ENCODE results near the gene DLG5.

DLG5 gene

DNA sequence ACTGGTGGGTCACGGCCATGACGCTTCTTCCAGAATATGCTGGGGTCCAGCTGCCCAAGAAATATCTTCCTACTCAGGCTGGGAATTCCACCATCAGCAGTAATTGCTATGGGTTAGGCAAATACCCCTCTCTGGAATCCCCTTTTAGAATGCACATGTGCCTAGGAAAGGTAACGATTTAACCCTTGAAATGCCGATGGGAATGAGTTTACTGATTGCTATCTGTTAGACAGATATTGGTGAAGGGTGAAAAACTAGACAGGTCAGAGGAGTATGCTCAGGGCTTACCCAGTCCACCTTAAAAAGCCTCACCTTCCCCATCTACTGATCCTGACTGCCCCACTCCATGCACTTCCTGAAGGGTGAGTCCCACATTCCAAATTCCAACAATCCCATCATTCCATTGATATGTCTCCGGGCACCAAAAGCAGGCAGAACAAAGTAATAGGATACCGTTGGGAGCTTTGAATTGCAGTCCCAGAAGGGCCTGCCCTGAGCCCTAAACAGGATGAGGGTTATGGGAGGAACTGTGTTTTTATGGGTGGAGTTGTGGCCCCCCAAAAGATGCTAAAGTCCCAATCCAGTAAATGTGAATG lies 59.3 kb downstream of the DLG5 start:
- DNase-seq (ENCODE audit: low read depth, low spot score) = no peak

DNA sequence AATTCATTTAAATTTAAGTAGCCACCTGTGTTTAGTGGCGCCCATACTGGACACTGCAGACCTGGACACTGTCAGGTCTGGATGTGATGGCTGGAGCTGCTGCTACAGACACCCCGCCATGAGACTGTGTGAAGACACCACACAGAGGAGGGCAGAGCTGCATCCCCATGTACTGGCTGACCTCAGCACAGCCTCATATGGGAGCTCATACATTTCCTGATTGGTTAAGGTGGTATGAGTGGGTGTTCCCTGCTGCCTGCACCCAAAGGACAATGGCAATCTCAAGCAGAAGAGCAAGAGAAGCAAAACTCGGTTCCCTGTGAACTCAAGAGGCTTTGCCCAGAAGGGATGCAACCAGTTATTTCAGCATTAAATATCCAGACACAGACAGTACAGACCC lies 60.0 kb downstream of the DLG5 start:
- no peak for DNase-seq (ENCODE audit: low read depth, low spot score)

DNA sequence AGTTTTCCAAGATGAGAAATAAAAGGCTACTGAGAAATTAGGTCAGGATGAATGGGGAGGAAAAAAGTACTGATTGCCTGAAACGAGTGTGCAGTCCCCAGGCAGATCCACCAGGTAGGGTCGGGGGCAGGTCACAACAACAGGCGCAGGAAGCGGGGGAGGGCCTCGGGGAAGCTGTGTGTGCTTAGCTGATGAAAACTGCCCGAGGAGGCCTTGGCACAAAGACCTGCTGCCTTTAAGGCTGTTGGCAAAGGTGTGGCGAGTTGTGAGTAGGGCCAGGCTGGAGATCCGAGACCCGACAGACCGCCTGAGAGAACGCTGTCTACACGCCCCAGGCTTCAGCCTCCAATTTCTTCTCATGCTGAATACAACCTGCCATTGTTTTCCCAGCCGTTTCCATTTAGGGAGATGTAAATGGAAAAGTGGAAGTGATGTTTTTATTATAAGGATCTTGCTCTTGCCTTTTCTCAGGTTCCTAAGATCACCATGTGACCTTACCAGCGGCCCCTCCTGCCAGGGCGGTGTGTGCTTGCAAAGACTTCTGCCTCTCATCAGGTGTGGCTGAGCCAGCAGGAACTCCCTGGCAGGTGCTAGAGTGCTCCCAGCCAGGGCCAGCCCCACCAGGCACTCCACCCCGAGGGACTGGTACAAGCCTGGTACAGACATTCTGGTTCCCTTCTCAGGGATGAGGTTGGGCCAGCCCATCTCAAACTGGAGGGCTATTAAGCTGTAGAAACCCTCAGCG lies 60.8 kb downstream of the DLG5 start:
- DNase-seq (ENCODE audit: low read depth, low spot score) = no peak

DNA sequence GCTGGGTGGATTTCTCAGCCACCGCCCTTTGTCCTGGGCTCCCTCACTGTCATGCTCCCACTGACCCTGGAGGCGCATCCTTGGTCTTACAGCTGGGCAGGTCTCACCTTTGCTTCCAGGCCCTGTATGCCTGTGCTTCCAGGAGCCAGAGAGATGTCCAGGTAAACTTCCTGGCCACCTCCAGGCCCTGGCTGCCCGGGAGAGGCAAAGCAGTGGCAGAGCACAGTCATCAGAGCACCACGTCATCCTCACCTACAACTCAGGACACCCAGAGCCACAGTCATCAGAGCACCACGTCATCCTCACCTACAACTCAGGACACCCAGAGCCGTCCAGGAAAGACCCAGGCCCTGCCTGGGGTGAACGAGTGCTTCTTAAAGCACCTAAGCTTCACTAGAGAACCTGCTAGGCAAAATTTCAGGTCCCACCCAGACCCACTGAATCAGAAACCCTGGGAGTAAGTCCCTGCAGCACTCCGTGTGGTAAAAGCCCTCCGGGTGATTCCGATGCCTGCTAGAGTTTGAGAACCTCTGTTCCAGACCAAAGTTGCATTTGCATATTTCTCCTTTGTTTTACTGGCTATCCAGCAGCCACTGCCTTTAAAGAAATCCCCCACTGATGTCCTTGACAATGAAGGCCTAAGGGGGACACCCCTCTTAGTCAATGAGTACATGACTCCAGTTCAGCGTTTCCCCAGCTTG lies 62.3 kb downstream of the DLG5 start:
- DNase-seq (ENCODE audit: low read depth, low spot score) = no peak

DNA sequence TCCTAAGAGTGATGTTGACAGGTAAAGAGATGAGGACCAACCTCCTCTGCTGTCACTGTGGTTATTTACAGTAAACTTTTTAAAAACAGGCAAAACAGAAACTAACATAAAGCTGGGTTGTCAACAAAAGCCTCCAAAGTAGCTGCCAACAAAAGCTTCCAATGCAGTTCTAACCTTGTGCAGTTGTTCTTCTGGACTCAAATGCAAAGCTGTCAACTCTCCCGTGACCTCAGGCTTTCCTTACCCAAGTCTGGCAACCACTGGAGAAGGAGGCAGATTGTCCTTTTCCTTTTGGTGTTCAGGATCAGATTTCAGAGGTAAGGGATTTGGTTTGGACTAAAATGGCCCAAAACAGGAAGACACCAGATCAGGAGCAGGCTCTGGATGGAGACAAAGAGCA lies 63.1 kb downstream of the DLG5 start:
- no peak for DNase-seq (ENCODE audit: low read depth, low spot score)

DNA sequence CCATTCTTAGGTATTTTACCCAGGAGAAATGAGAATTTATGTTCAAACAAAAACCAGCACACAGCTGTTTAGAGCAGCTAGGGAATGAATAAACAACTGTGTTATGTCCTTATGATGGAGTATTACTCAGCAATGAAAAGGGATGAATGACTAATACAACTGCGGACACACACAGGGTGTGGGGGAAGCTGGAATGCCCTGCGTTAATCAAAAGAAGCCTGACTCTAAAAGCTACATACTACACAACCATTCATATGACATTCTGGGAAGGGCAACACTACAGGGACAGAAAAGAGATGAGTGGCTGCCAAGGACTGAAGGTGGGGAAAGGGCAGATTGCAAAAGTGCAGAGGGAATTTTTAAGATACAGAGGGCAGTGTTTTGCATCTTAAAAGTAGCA lies 64.0 kb downstream of the DLG5 start:
- no peak for DNase-seq (ENCODE audit: low read depth, low spot score)

DNA sequence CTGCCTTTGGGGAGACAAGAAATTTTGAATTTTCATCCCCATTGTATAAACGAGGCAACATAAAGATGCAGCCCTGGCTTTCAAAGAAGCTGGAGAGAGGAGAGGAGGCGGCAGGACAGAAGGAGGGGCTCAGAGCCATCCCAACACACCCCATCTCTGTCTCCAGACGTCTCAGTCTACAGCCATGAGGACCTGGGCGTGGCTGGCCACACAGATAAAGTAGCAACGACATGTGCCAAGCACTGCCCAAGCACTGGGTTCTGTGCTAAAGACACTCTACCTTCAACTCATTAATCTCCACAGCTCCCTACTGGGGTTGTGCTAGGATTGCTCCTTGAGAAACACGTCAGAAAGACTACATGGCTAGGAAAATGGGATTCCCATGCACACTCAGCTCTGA lies 65.2 kb downstream of the DLG5 start:
- DNase-seq (ENCODE audit: low read depth, low spot score) = no peak

DNA sequence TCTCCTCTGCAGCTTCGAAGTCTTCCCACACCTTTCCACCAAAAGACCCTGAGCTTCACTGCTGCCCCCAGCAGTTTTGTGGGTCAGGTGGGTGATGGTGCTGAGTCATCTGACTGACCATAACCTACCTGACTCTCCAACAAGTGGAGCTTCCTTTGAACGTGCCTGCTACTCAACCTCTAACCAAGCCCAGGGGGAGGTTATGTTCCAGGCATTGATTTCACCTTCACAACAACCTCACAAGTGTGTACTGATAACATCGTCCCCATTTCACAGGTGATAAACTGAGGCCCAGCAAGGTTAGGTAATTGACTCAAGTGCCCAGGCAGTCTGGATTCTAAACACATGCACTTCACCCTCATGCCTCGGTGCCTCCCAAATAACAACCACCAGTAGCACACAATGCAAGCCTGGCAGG lies 66.7 kb downstream of the DLG5 start:
- no peak for DNase-seq (ENCODE audit: low read depth, low spot score)

DNA sequence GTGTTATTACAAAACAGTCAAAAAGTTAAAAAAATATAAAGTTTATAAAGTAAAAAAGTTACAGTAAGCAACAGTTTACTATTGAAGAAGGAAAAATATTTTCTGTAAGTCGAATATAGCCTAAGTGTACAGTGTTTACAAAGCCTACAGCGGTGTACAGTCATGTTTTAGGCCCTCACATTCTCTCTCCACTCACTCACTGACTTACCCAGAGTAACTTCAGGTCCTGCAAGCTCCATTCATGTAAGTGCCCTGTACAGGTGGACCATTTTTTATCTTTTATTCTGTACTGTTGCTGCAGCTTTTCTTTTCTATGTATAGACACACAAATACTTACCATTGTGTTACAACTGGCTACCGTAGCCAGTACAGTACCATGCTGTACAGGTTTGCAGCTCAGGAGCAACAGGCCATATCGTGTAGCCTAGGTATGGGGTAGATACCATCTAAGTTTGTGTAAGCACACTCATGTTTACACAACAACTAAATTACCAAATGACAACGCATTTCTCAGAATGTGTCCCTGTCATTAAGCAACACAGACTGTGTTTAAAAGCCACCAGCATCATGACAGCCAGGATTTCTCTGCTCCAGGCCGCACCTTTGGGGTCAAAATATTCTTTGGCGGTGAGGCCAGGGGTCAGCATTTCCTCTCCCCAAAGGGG lies 67.2 kb downstream of the DLG5 start:
- no peak for DNase-seq (ENCODE audit: low read depth, low spot score)

DNA sequence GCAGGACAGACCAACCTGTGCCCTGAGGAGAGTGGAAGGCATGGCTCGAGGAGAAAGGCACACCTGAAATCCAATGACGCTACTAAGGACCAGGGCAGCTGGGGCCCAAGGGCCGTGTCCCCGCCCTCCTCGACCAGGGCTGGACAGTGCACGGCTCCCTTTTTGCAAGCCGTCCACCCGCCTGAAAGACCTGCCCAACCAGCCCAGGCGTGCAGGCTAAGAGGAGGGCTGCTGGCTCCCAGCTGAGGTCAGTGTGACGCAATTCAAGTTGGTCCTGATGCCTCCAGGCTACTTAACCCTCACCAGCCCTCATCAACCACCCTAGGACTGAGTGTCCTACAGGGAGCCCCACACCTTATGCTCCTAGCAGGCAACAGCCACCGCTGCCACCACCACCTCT lies 69.3 kb downstream of the DLG5 start:
- DNase-seq (ENCODE audit: low read depth, low spot score) = no peak

DNA sequence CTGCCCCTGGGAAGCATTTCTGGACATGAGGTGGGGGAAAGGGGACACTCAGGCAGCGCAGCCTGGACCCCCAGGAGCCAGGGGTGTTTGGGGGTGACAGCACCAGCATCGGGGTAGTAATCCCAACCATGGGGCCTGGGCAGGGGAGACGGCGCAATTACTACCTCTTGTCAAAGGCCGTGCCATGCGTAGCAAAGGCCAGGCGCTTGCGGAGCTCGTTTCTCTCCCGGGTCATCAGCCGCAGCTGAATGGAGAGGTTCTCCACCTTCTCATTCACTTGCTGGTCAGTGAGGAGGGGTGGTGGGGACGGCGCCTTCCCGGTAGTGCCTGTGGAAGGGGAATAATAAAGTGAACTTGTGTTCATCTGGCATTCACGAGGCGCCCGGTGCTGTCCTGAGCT lies 70.0 kb downstream of the DLG5 start:
- no peak for DNase-seq (ENCODE audit: low read depth, low spot score)

DNA sequence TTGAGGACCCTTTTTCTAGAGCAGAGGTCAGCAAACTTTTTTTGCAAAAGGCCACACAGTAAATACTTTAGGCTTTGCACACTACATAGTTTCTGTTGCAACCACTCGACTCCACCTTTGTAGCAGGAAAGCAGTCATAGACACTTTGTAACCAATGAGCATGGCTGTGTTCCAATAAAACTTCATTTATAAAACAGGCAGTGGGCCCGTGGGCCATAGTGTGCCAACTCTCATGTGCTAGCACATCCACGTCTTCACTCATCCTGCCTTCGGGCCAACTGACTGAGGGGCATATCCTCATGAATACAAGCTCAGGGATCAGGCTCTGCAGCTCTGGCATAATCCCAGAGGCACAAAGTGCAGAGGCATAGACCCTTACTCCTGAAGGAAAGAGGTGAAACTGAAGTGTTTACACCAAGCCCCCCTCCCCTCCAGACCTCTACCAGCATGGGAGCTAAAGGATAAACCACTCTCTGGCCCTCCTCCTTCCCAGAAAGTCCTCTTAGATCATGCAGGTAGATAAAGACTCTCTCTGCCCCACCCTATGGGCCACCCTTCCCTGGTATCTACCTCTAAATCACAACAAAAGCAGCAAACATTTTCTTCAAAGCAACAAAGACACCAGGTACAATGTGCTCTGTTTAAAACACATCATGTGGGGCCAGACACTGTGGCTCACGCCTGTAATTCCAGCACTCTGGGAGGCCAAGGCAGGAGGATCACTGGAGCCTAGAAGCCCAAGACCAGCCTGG lies 71.0 kb downstream of the DLG5 start:
- DNase-seq (ENCODE audit: low read depth, low spot score) = no peak

DNA sequence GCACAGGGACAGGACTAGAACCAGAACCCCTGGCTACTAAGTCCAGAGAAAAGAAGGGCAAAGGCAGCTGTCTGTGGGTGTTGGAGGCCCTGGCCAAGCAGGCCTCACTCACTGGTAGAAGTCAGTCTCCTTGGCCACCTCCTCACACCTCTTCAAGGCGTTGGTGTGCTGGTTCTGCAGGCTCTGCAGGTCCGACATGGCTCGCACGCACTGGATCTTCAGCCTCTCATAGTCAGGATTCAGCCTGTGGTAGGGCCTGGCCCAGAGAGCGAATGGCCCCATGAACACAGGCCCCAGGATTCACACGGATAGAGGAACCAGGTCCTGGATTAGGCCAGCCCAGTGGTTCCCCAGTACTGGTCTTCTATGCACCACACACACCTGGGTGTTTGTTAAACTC lies 72.4 kb downstream of the DLG5 start:
- DNase-seq (ENCODE audit: low read depth, low spot score) = no peak

DNA sequence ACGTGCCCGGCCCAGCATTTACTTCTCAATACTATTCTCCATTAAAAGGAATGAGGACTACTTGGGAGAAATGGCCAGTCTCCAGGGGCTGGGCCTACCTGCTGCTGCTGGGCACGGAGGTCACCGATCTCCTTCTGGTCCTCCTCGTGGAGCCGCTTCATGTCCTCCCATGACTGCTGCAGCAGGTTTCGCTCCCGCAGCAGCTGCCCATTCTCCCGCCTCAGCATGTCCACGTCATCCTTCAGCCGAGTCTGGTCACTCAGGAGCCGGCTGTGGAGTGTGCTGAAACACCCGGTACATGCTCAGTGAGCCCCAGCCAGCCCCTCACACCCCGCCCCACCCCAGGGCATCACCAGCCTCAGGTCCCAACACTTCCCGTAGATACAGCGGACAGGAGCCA lies 73.3 kb downstream of the DLG5 start:
- DNase-seq (ENCODE audit: low read depth, low spot score) = no peak

DNA sequence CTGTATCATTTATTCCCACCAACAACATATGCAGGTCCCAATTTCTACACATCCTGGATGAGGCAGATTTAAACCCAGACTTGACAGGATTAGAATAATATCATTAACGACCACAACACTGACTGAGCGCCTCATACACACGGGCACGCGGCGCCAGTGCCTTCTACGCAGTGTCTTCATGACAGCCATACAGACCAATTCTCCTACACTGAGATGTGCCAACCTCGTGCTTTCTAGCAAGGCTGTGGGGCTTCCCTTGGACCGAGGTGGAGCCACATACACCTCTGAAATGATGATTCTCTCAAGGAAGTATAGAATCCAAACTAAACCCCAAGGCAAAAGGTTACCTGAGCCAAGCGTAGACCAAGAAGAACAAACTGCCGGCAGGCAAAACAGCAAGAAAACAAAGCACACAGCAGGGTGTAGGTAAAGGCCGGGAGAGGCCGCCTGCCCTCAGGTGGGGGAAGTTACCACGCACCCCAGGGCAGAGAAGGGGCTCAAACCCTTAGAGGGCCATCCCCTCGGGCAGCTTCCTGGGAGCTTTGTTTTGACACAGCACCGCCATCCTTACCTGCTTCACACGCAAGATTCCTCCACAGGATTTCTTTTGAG lies 75.8 kb downstream of the DLG5 start:
- no peak for DNase-seq (ENCODE audit: low read depth, low spot score)

DNA sequence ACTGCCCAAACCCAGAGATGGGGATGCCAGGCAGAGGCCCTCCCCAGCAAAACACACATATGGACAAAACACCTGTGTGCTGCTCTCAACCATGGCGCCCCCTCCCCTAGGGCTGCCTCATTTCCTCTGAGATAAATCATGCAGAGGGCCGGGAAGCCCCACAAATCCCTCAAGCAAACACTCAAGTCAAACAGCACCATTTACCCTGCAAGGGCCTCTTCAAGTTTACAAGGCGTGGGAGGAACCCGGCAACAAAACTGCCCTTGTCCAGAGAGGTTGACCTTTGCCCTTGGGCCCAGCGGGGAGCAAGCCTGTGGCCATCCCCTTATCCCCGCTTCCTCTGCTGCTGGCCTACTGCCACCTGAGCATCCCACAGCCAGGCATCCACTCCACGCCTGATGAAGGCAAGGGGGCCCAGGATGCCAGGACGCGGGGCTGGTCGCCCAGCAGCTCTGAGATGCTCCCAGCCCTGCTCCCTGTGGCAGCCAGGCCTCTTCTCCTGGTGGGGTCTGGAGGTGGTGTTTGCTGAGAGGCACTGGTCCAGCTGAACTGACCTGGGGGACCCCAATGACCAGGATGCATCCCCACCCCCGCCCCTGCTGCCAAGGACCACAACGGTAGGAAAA lies 77.4 kb downstream of the DLG5 start:
- DNase-seq (ENCODE audit: low read depth, low spot score) = no peak

DNA sequence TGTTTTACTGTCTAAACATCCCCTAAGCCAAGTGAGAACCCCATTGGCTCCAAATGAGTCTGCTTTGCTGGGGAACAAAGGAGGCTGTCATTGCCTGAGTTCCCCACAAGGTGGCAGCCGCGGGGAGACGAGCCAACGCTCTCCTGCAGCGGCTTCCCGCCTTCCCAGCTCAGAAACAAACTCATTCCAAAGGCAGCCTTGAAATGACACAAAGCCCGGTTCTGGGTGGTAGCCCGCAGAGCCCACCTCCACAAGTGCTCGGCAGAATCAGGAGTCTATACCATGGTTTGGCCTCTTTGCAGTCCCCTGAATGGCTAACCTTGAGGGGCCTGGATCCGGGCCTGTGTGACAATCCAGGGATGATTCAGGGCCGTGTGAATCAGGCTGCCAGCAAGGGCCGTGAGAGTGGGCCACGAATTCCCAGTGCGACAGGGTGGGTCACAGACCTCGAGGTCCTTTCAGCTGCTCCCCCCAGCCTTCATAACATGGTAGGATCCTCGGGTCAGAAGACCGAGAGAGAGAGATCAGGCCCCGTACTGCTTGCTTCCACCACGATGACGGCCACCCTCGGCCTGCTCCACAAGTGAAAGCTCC lies 79.7 kb downstream of the DLG5 start:
- no peak for DNase-seq (ENCODE audit: low read depth, low spot score)

DNA sequence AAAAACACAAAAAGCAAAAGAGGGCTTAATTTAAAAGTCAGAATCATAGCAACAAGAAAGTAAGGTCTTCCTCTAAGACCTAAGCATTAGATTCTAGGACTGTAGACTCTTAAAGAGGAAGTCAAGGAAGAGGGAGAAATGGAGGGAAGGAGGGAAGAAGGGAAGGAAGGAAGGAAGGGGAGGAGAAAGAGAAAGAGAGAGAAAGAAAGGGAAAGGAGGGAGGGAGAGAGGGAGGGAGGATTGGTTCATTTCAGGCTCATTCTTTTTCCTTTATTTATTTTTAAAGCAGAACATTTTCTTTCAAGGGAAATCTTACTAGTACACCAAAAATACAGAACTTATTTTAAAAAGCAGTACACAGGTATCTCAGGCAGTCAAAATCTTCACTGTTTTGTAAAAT lies 81.1 kb downstream of the DLG5 start:
- DNase-seq (ENCODE audit: low read depth, low spot score) = no peak

DNA sequence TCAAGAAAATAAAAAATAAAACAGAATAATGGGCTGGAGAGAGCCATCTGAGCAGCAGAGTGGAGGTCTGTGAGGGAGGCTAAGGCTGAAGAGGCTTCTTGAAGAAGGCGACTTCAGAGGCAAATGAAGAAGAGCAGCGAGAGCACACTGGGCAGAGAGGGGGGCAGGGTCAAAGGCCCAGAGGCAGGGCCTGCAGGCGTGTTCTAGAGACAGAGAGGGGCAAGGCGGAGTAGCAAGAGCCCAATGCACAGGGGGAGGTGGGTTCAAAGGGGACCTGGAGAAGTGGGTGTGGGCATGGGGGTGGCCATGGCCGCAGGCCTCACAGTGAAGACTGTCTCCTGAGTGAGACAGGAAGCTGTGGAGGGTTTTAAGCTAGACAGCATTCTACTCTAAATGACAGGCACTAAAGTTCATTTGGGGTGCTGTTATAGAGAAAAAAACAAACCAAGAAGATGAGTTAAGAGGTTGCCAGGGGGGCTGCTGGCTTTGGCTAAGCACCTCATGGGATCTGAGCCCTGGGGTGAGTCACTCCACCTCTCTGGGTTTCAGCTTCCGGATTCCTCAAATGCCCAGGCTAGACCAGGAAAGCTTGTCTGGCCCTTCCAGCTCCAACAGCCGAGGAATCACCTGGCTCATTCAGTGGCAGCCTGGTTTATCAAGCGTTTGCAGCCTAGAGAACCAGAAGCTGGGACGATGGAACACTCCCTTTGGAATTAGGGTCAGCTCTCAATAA lies 81.7 kb downstream of the DLG5 start:
- no peak for DNase-seq (ENCODE audit: low read depth, low spot score)

DNA sequence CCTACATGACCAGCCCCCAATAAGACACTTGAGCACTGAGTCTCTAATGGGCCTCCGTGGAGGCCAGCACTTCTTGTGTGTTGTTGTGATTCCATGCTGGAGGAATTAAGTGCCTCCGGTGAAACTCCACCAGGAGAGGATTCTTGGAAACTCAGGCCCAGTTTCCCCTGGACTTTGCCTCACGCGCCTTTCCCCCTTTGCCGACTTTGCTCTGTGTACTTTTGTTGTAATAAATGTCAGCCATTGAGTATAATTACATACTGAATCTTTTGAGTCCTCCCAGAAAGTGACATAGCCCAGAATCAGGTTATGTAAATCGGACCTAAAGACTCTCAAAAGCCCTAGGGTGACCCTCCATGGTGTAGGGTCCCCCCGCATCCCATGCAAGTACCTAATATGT lies 82.4 kb downstream of the DLG5 start:
- no peak for DNase-seq (ENCODE audit: low read depth, low spot score)

All from brain pericyte (primary cell).